ENCODE results near the gene VEZT. TPM values are rescaled to one million over a fixed set of nuclear protein-coding genes. Genes with fewer than 3 reads are reported as not detected.
A peak's percentile ranks its signal among the peaks of the same experiment; 100 is the strongest.

VEZT gene
- total and polyA plus RNA-seq, 9 of the 15 experiments (the other 6 are each of a cell fraction or from before 2014, with no cell fraction given), result 16.1 to 61.5 (median 32.6) TPM

GRCh38 chr12:95248604-95249360, 31.2 kb downstream of the VEZT start (continued):
- TF ChIP-seq PBX2 (CRISPR knock-in tag; IDR thresholded peaks at IDR 0.05; ENCODE audit: low read depth) (no peak), PBX2 (tag; conservative IDR thresholded peaks at IDR 0.05; ENCODE audit: low read depth) (peak; percentile 58)

- in situ Hi-C loops (cut with MboI), result no loop called here
- POLR2A ChIA-PET, result no interaction called here
- DNase-seq (ENCODE audit: extremely low read depth in 1 of 4, low spot score in 3 of 4) (no peak), ATAC-seq (no peak), FAIRE-seq (no peak)
- no peaks in the 10 kb centered on the region for H3K9me3 ChIP-seq (replicated peaks; ENCODE audit: control insufficient read depth, insufficient read depth, low read depth, low read length)
- H3K4me1 ChIP-seq (replicated peaks in 1 of 2; ENCODE audit: control insufficient read depth in 2 of 2, insufficient read depth in 2 of 2, low read length in 2 of 2), result no peaks in the 10 kb centered on the region
- CTCF ChIA-PET (ENCODE audit: low intra/inter-chr PET ratio), result no interaction called here
- no peak overlapping the region for H3K4me3 ChIP-seq
- no peak overlapping the region for H3K9ac ChIP-seq (ENCODE audit: insufficient read depth in 1 of 2, low read depth in 2 of 2, low read length in 2 of 2)
- no peak overlapping the region for H2AFZ ChIP-seq (ENCODE audit: low read depth, low read length)
- TF ChIP-seq TCFL5 (CRISPR knock-in tag; conservative IDR thresholded peaks at IDR 0.05) (no peak), XRCC4 (IDR thresholded peaks at IDR 0.05; ENCODE audit: extremely low read depth, insufficient read depth, insufficient read length) (no peak), ZNF282 (CRISPR knock-in tag; IDR thresholded peaks at IDR 0.05) (no peak)
- no peaks in the 10 kb centered on the region for H3K27me3 ChIP-seq (ENCODE audit: control insufficient read depth in 2 of 2, insufficient read depth in 2 of 2, low read length in 2 of 2)
- H3K4me2 ChIP-seq (ENCODE audit: insufficient read depth, low read length), result no peak overlapping the region
- no TSS peak for BruUV-seq (replicated peaks)
- intact Hi-C loops (cut with micrococcal nuclease), result no loop called here
- H3K27ac ChIP-seq (ENCODE audit: extremely low read depth, low read depth, low read length), result no peak overlapping the region
- H4K20me1 ChIP-seq (replicated peaks; ENCODE audit: control insufficient read depth, insufficient read depth, low read length), result no peaks in the 10 kb centered on the region
- H3K79me2 ChIP-seq (ENCODE audit: control insufficient read depth, insufficient read depth, low read length), result peaks cover 12% of the 10 kb centered on the region; the same call in 2 of the 3 replicates
- no peaks in the 10 kb centered on the region for H3K9me1 ChIP-seq (ENCODE audit: control insufficient read depth, insufficient read depth, low read length)
- H3K36me3 ChIP-seq (ENCODE audit: control insufficient read depth, insufficient read depth, low read length), result peaks cover 37% of the 10 kb centered on the region
Observed at GRCh38 chr12:95253386-95253785, 35.8 kb downstream of the VEZT start.

Measured in K562 (cell line).